SK-N-MC (cell line): ENCODE results near the gene BCDIN3D.

ENCODE experiments used
- EZH2 ChIP-seq: fragments of 200-600 bp; sonication (generic); IDR thresholded peaks from one replicate; pipeline ENCODE4 v1.6.1; 2017; ENCODE audit warnings: antibody characterized with exemption
- FOXP2 ChIP-seq: optimal IDR thresholded peaks from 2 replicates; pipeline ENCODE3; 2011; ENCODE audit warnings: mild to moderate bottlenecking, moderate library complexity; ENCODE audit not compliant: insufficient read depth; ENCODE audit errors: extremely low read length, control extremely low read depth
- POLR2AphosphoS5 ChIP-seq: IDR thresholded peaks from 2 replicates; pipeline ENCODE4 v1.6.1; 2012; ENCODE audit warnings: mild to moderate bottlenecking, low read depth, low read length, borderline replicate concordance

DNA sequence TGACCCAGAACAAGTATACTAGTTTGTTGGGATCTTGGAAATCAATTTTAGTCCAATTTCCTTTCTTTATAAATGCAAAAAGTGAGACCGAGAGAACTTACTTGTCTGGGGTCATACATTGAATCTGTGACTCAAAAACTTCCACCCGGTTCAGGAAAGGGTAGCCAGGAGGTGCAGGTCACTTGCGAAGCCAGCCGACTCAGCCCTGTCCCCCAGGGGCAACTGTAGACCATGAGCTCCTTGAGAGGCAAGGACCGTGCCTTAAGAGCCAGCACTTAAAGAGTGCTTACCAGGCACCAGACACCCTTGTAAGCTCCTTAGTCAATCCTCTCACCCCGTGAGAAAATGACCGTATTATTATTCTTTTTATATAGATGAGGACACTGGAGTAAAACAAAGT is 505 bp upstream of the BCDIN3D start:
- TF ChIP-seq EZH2, result no peak
- TF ChIP-seq POLR2AphosphoS5, result no peak
- TF ChIP-seq FOXP2, result no peak
